C1 segment of cervical spinal cord (tissue), 14 donors: ENCODE results near the gene HTR2B.
"Not testable (repeated sequence)": the region's sequence is repeated elsewhere in the genome, so short reads cannot be mapped to it uniquely, and the experiment has no call there.

ENCODE experiments used
- DNase-seq, 14 donors: peaks; one replicate each; lab custom pipeline; 2025; lab: John Stamatoyannopoulos, UW

The HTR2B gene

GRCh38 chr2:231133365-231134099 lies 8.7 kb upstream of the HTR2B start:
- no peak for DNase-seq

GRCh38 chr2:231132129-231132528 lies 7.3 kb upstream of the HTR2B start:
- no peak for DNase-seq

DNA sequence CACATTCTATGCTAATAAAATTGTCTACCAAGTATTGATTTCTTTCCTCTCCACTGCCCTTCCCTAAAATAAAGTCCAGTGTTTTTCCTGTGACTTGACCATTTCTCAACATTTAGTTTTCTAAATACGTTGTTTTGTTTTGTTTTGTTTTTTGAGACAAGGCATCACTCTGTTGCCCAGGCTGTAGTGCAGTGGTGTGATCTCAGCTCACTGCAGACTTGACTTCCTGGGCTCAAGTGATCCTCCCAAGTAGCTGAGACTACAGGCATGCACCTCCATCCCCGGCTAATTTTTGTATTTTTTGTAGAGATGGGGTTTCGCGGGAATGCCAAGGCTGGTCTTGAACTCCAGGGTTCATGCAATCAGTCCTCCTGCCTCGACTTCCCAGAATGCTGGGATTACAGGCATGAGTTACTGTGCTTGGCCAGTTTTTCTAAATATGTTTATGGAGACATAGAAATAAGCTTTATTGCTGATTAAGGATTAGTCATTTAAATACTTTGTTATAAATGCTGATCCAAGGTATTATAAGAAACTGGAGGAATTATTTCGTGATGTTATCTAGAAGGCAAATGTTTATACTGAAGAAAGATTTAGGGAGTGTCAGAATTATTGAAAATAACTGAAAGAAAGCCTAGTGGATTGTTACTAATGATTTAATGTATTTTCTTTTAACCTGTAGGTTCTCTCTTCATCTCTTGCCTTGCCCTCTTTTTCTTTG lies 5.7 kb upstream of the HTR2B start:
- no peak for DNase-seq

- no peak for DNase-seq
These were observed 4.4 kb upstream of the HTR2B start for GRCh38 chr2:231129216-231129615.

DNA sequence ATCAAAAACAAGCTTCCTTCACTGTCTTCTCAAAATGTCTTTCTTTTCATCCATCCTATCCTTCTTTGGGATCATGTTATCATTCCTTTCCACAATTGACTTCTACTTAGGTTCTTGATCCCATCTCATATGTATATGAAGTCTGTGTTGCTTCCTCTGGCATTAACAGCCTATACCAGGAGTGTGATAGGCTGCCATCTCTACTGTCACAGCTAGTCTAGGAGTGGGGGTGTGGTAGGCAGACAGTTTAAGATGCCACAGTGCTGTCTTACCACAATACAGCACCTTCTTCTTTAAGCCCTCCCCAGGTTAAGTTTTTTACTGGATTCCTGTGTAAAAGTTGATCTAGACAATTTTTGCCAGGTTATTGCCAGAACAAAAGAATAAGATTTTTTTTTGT lies 3.7 kb upstream of the HTR2B start:
- DNase-seq: no peak

DNA sequence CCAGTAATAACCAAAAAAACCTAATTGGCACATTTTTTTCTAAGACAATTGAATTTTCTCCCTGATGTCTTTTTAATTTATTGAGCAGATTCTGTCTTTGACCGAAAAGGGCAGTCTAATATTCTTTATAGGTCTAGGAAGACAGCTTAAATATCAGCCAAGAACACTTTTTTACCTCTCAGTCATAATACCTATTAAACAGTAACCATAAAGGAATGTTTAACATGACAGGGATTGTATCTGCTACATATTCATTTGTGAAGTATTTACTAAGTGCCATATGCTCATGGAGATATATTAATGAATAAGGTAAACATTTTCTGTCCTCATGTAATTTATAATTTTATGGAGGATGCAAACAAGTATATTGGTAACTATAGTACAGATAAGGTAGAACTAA lies 3.1 kb upstream of the HTR2B start:
- DNase-seq: no peak

DNA sequence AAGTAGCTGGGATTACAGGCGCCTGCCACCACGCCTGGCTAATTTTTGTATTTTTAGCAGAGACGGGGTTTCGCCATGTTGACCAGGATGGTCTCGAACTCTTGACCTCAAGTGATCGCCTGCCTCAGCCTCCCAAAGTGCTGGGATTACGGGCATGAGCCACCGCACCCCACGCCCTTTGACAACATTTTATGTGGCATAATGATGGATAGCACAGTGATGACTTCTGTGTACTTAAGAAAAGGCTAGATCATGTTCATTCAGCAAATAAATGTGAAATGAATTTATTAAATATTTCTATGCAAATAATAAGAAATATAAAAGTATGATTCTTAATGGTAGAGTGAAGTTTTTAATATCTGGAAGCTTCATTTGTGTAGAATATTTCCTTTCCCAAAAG lies 2.6 kb upstream of the HTR2B start:
- no peak for DNase-seq

GRCh38 chr2:231126123-231126522 lies 1.3 kb upstream of the HTR2B start:
- no peak for DNase-seq

DNA sequence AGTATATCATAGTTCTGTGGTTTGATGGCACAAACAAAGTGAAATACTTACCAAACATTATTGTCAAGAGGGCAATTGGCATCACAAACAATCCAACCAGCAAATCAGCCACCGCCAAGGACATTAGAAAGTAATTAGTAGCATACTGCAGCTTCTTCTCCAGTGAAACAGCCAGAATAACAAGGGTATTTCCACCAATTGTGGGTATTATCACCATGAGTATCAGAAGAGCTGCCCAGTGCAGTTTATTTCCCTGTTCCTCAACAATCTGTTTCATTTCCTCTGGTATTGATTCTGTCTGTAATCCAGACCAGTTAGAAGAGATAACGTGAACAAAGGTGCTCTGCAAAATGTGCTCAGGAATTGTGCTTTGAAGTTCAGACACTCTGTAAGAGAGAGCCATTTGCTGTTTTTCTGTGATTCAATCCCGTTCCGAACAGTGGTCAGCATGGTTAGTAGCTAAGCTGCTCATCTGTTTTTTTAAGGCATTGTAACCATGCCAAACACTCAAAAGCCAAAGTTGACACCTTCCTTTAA lies 1.4 kb downstream of the HTR2B start:
- no peak for DNase-seq

- DNase-seq: no peak
These were observed 6.3 kb downstream of the HTR2B start for GRCh38 chr2:231118614-231118942.

DNA sequence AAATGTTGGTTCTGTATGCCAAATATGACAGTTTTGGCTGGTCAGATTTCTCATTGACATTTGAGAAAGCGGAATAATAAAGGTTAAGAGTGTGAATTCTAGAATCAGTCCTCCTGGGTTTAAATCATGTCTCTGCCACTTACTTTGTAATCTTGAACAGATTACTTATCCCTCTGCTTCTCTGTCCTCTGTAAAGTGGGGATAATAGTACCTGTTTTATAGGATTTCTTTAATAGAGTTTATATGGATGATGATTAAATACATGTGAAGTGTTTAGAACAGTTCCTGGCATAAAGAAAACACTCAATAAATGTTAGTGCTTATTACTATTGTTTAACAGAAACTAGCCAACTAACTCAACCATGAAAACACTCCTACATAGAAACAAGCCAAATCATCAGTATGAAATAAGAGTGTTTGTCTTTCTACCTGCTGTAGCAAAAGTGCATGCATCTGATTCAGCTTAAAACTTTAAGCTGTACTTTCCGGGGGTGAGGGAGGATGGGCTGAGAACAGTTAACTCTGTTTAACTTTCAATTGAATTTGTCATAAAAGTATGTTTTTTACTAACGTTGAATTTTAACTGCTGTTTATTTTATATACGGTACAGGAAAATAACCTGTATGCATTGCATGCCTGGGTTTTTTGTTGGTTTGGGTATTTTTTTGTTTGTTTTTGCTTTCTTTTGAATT lies 6.8 kb downstream of the HTR2B start:
- no peak for DNase-seq

DNA sequence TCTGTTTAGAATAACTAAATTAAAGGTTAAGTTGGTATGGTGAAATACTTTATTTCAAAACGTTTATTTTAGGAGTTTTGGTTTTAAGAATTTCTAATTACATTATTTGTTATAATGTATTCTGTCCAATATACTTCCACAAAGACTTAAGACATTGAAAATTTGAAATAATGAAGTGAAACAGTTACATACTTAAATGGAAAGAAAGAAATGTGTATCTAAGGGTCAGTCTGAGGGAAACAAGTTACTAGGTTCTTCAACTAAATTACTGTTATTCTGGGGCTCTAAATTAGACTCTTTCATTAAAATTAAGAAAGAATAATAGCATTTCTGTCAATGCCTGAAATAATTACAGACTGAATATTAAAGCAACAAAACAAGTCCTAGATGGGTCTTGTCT lies 7.7 kb downstream of the HTR2B start:
- DNase-seq: no peak

DNA sequence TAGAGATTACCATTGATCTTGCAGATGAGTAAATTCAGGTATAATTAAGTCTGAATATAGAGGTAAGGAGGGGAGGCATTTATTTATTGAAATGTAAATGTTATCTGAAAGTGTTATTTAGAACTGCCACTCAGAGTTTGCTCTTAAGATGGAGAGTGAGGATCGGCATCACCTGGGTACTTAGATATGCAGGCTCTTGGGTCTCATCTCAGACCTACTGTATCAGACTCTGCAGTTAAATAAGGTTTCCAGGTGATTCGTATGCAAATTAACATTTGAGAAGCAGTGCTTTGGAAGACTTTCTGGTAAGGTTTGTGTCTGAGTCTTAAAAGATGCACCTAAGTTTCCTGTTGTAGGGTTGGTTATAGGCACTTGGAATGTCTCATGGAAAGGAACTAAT lies 9.2 kb downstream of the HTR2B start:
- DNase-seq: no peak

DNA sequence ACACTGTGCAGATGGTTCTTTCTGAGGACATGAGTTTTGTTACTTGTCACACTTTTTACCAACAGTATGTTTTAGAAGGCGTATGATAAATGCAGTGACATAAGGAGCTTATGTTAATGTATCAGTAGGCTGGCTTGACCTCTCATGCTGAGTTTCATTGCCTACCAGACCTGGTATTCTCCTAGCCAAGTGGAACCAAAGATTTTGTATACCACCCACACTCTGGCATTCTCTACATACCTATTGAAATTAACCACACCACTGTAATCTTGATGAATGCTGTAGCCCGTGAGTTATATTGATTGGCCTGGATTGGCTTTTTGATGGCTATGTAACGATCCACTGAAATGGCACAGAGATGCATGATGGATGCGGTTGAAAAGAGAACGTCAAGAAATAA lies 11.4 kb downstream of the HTR2B start:
- DNase-seq: no peak

DNA sequence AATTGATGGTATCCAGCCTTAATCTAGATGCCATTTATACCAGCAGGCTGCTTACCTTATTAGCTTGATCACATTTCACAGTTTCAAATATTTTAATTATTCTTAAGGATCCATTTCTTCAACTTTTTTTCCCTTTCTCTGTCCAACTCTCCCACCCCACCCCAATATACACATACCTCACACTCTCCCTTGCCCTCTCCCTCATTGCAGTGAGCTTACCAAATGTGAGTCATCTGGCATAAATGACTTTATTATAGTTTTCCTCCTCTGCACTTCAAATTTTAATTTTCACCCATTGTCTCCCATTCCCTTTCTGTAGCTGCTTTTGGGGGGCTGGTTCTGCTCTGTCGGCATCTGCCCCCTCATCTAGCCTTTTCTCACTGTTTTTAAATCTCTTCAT lies 12.9 kb downstream of the HTR2B start:
- no peak for DNase-seq

GRCh38 chr2:231110551-231110950 lies 14.3 kb downstream of the HTR2B start:
- DNase-seq: no peak

GRCh38 chr2:231104115-231104713 lies 20.6 kb downstream of the HTR2B start:
- peak in 9 of 14 donors; percentile 3 to 23 (median 5) for DNase-seq

GRCh38 chr2:231102772-231103171 lies 22.1 kb downstream of the HTR2B start:
- no peak for DNase-seq

DNA sequence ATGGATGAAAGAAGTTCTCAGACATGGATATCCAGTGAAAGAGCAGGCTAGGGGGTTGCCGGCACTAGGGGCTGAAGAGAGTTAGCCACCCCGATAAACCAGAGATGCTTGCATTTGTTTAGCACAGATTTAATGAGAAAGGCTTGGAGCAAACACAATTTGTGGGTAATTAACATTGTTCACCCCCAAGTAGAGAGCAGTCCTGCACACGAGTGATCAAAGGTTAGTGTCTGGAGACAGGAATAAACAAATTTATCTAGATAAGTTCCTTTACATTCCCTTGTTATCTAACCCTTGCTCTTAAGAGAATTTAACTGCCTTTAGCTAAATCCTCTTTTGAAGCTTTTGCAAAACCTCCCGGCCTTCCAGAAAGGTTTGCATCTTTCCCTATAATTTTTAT lies 23.9 kb downstream of the HTR2B start:
- DNase-seq: no peak

GRCh38 chr2:231100321-231100720 lies 24.5 kb downstream of the HTR2B start:
- not testable (repeated sequence) for DNase-seq

- DNase-seq: no peak
These were observed 24.9 kb downstream of the HTR2B start for GRCh38 chr2:231099918-231100317.

- DNase-seq: no peak
These were observed 30.0 kb downstream of the HTR2B start for GRCh38 chr2:231094736-231095346.
